ENCODE results near the gene ULBP2.

ULBP2 gene

GRCh38 chr6:149938571-149939355 is 3.1 kb upstream of the ULBP2 start:
- H3K27ac ChIP-seq (ENCODE audit: low read length, poor library complexity, severe bottlenecking), result no peak overlapping the region
- H2AFZ ChIP-seq (ENCODE audit: low read depth, low read length), result no peak overlapping the region
- H2BK5ac ChIP-seq (ENCODE audit: low read depth, low read length, poor library complexity, severe bottlenecking), result no peak overlapping the region
- peak overlapping the region; percentile 78 for H3K4me2 ChIP-seq (ENCODE audit: low read length, poor library complexity, severe bottlenecking)
- H3K14ac ChIP-seq (ENCODE audit: low read length in 2 of 2), result peak overlapping the region in 1 of 2 experiments; percentile 29
- no peaks in the 10 kb centered on the region for H3K79me1 ChIP-seq (replicated peaks; ENCODE audit: low read length, poor library complexity, severe bottlenecking)
- H2BK15ac ChIP-seq (ENCODE audit: low read depth, poor library complexity, severe bottlenecking), result peak overlapping the region; percentile 60
- no peak overlapping the region for H2AK5ac ChIP-seq (ENCODE audit: low read length, severe bottlenecking)
- peak overlapping the region in 1 of 2 experiments; percentile 87 for H3K23ac ChIP-seq (ENCODE audit: low read length in 2 of 2)
- peaks cover 63 to 70% of the 10 kb centered on the region in 2 experiments for H3K27me3 ChIP-seq (ENCODE audit: control insufficient read depth in 1 of 2, insufficient read depth in 1 of 2, low read length in 2 of 2)
- H3K9me3 ChIP-seq (ENCODE audit: control insufficient read depth, low read length), result no peaks in the 10 kb centered on the region
- peak; percentile 35 for DNase-seq
- no peak overlapping the region for H2BK120ac ChIP-seq (ENCODE audit: low read depth, low read length)
- no peak overlapping the region for H3K18ac ChIP-seq (ENCODE audit: low read depth in 1 of 2, low read length in 2 of 2)
- peaks cover 18% of the 10 kb centered on the region for H3K4me1 ChIP-seq (ENCODE audit: control insufficient read depth, insufficient read depth, low read depth, low read length)
- peak overlapping the region; percentile 18 for H4K91ac ChIP-seq (ENCODE audit: low read length)
- H3K4ac ChIP-seq (ENCODE audit: low read depth in 1 of 2, low read length in 2 of 2), result no peak overlapping the region
- H4K8ac ChIP-seq (ENCODE audit: low read length), result no peak overlapping the region
- H3K9ac ChIP-seq (ENCODE audit: low read length), result peak overlapping the region; percentile 62
- H2BK12ac ChIP-seq (ENCODE audit: low read length in 2 of 2), result peak overlapping the region in 1 of 2 experiments; percentile 38
- peak overlapping the region; percentile 42 to 76 for H3K4me3 ChIP-seq (ENCODE audit: insufficient read depth in 1 of 2, low read depth in 1 of 2, low read length in 2 of 2)
- 3% methylated on average over 58 of the region's 58 CpGs for WGBS
- H3K36me3 ChIP-seq (ENCODE audit: control insufficient read depth in 1 of 2, insufficient read depth in 2 of 2, low read depth in 1 of 2, low read length in 2 of 2), result no peaks in the 10 kb centered on the region

- Histone ChIP-seq H2AK5ac (ENCODE audit: low read length, severe bottlenecking) (no peak overlapping the region), H3K9me3 (ENCODE audit: control insufficient read depth, low read length) (no peaks in the 10 kb centered on the region), H3K4ac (ENCODE audit: low read depth in 1 of 2, low read length in 2 of 2) (no peak overlapping the region), H4K8ac (ENCODE audit: low read length) (no peak overlapping the region), H3K27me3 (ENCODE audit: control insufficient read depth in 1 of 2, insufficient read depth in 1 of 2, low read length in 2 of 2) (peaks cover 63 to 69% of the 10 kb centered on the region in 2 experiments), H3K23ac (ENCODE audit: low read length in 2 of 2) (no peak overlapping the region), H3K9ac (ENCODE audit: low read length) (no peak overlapping the region), H3K27ac (ENCODE audit: low read length, poor library complexity, severe bottlenecking) (no peak overlapping the region), H2BK120ac (ENCODE audit: low read depth, low read length) (no peak overlapping the region), H2BK5ac (ENCODE audit: low read depth, low read length, poor library complexity, severe bottlenecking) (no peak overlapping the region), H3K18ac (ENCODE audit: low read depth in 1 of 2, low read length in 2 of 2) (no peak overlapping the region), H3K4me1 (ENCODE audit: control insufficient read depth, insufficient read depth, low read depth, low read length) (peaks cover 18% of the 10 kb centered on the region), H3K4me2 (ENCODE audit: low read length, poor library complexity, severe bottlenecking) (no peak overlapping the region), H2AFZ (ENCODE audit: low read depth, low read length) (no peak overlapping the region), H3K4me3 (ENCODE audit: insufficient read depth in 1 of 2, low read depth in 1 of 2, low read length in 2 of 2) (no peak overlapping the region), H2BK15ac (ENCODE audit: low read depth, poor library complexity, severe bottlenecking) (no peak overlapping the region), H4K91ac (ENCODE audit: low read length) (no peak overlapping the region), H2BK12ac (ENCODE audit: low read length in 2 of 2) (no peak overlapping the region), H3K79me1 (replicated peaks; ENCODE audit: low read length, poor library complexity, severe bottlenecking) (no peaks in the 10 kb centered on the region), H3K36me3 (ENCODE audit: control insufficient read depth in 1 of 2, insufficient read depth in 2 of 2, low read depth in 1 of 2, low read length in 2 of 2) (no peaks in the 10 kb centered on the region), H3K14ac (ENCODE audit: low read length in 2 of 2) (no peak overlapping the region)
- DNase-seq, result no peak
- 49% methylated on average over 5 of the region's 5 CpGs for WGBS
Observed at GRCh38 chr6:149939356-149939648, 2.5 kb upstream of the ULBP2 start.

- WGBS, result 39% methylated on average over 2 of the region's 6 CpGs
- no peaks in the 10 kb centered on the region for H3K9me3 ChIP-seq (ENCODE audit: control insufficient read depth, low read length)
- DNase-seq, result no peak
Observed at GRCh38 chr6:149939909-149940671, 1.7 kb upstream of the ULBP2 start.

GRCh38 chr6:149940672-149940982 is 1.2 kb upstream of the ULBP2 start:
- Histone ChIP-seq H3K18ac (ENCODE audit: low read depth in 1 of 2, low read length in 2 of 2) (no peak overlapping the region), H4K8ac (ENCODE audit: low read length) (no peak overlapping the region), H3K27me3 (ENCODE audit: control insufficient read depth in 1 of 2, insufficient read depth in 1 of 2, low read length in 2 of 2) (peaks cover 50 to 56% of the 10 kb centered on the region in 2 experiments), H3K9ac (ENCODE audit: low read length) (no peak overlapping the region), H3K4ac (ENCODE audit: low read depth in 1 of 2, low read length in 2 of 2) (no peak overlapping the region), H3K4me3 (ENCODE audit: insufficient read depth in 1 of 2, low read depth in 1 of 2, low read length in 2 of 2) (no peak overlapping the region), H3K36me3 (ENCODE audit: control insufficient read depth in 1 of 2, insufficient read depth in 2 of 2, low read depth in 1 of 2, low read length in 2 of 2) (no peaks in the 10 kb centered on the region), H3K14ac (ENCODE audit: low read length in 2 of 2) (no peak overlapping the region), H3K4me2 (ENCODE audit: low read length, poor library complexity, severe bottlenecking) (no peak overlapping the region), H3K27ac (ENCODE audit: low read length, poor library complexity, severe bottlenecking) (no peak overlapping the region), H3K23ac (ENCODE audit: low read length in 2 of 2) (peak overlapping the region in 1 of 2 experiments; percentile 23), H2AK5ac (ENCODE audit: low read length, severe bottlenecking) (no peak overlapping the region), H2BK120ac (ENCODE audit: low read depth, low read length) (no peak overlapping the region), H3K4me1 (ENCODE audit: control insufficient read depth, insufficient read depth, low read depth, low read length) (peaks cover 18% of the 10 kb centered on the region), H2BK15ac (ENCODE audit: low read depth, poor library complexity, severe bottlenecking) (no peak overlapping the region), H2BK5ac (ENCODE audit: low read depth, low read length, poor library complexity, severe bottlenecking) (no peak overlapping the region), H3K9me3 (ENCODE audit: control insufficient read depth, low read length) (no peaks in the 10 kb centered on the region), H2BK12ac (ENCODE audit: low read length in 2 of 2) (no peak overlapping the region), H4K91ac (ENCODE audit: low read length) (no peak overlapping the region), H2AFZ (ENCODE audit: low read depth, low read length) (no peak overlapping the region), H3K79me1 (replicated peaks; ENCODE audit: low read length, poor library complexity, severe bottlenecking) (no peaks in the 10 kb centered on the region)
- DNase-seq, result no peak
- WGBS, result 56% methylated on average over 6 of the region's 6 CpGs

More at GRCh38 chr6:149939909-149940671, 1.7 kb upstream of the ULBP2 start:
- H3K4me1 ChIP-seq (ENCODE audit: control insufficient read depth, insufficient read depth, low read depth, low read length), result peaks cover 18% of the 10 kb centered on the region
- H3K79me1 ChIP-seq (replicated peaks; ENCODE audit: low read length, poor library complexity, severe bottlenecking), result no peaks in the 10 kb centered on the region
- no peak overlapping the region for H3K27ac ChIP-seq (ENCODE audit: low read length, poor library complexity, severe bottlenecking)
- peak overlapping the region; percentile 67 for H2BK15ac ChIP-seq (ENCODE audit: low read depth, poor library complexity, severe bottlenecking)
- H3K36me3 ChIP-seq (ENCODE audit: control insufficient read depth in 1 of 2, insufficient read depth in 2 of 2, low read depth in 1 of 2, low read length in 2 of 2), result no peaks in the 10 kb centered on the region
- H2BK120ac ChIP-seq (ENCODE audit: low read depth, low read length), result no peak overlapping the region
- no peak overlapping the region for H2BK12ac ChIP-seq (ENCODE audit: low read length in 2 of 2)
- H3K4ac ChIP-seq (ENCODE audit: low read depth in 1 of 2, low read length in 2 of 2), result no peak overlapping the region
- H2AK5ac ChIP-seq (ENCODE audit: low read length, severe bottlenecking), result no peak overlapping the region
- no peak overlapping the region for H3K4me2 ChIP-seq (ENCODE audit: low read length, poor library complexity, severe bottlenecking)
- H3K9ac ChIP-seq (ENCODE audit: low read length), result no peak overlapping the region
- no peak overlapping the region for H2BK5ac ChIP-seq (ENCODE audit: low read depth, low read length, poor library complexity, severe bottlenecking)
- H3K14ac ChIP-seq (ENCODE audit: low read length in 2 of 2), result no peak overlapping the region
- H3K18ac ChIP-seq (ENCODE audit: low read depth in 1 of 2, low read length in 2 of 2), result no peak overlapping the region
- no peak overlapping the region for H4K91ac ChIP-seq (ENCODE audit: low read length)
- H3K27me3 ChIP-seq (ENCODE audit: control insufficient read depth in 1 of 2, insufficient read depth in 1 of 2, low read length in 2 of 2), result peaks cover 55 to 61% of the 10 kb centered on the region in 2 experiments
- no peak overlapping the region for H3K4me3 ChIP-seq (ENCODE audit: insufficient read depth in 1 of 2, low read depth in 1 of 2, low read length in 2 of 2)
- no peak overlapping the region for H2AFZ ChIP-seq (ENCODE audit: low read depth, low read length)
- H3K23ac ChIP-seq (ENCODE audit: low read length in 2 of 2), result peak overlapping the region in 1 of 2 experiments; percentile 23
- no peak overlapping the region for H4K8ac ChIP-seq (ENCODE audit: low read length)

All from mesenchymal stem cell (in vitro differentiated cells and primary cell).